COLO829 (cell line): ENCODE data around the gene XPNPEP1.

ENCODE experiments used
- DNase-seq: peaks from one replicate; pipeline ENCODE4 v3.0.0; 2012; ENCODE audit warnings: low spot score

Gene XPNPEP1

GRCh38 chr10:109922976-109923921 is at the start of gene XPNPEP1:
Gene XPNPEP1 (minus strand): TSS chr10:109923511. CDS start chr10:109923433, 78 bp downstream.
- peak; percentile 53 for DNase-seq

DNA sequence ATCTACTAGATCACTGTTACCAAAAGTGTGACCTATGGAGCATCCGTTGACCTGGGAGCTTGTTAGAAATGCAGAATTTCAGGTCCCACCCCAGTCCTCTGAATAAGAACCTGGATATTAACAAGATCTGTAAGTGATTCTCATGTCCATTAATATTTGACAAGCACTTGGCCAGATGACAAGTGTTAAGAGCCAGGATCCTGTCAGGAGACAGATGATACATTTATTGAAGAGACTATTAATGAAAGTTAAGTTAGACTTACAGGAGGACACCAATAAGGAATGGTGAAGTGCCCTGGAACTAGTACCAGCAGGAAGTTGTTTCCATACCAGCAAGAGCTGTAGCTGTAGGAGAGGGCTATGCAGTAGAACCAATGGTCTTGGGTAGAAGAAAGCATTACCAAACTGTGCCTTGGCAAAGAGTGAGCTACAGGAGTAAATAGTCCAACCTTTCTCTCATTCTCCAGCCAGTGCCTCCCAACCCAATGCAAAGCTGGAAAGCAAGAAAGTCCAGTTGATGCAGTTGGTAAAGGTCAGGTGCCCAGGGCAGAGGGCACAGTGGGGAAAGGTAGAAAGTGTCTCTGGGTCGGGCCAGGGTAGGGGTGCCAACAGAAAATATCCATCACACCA is 49.2 kb upstream of the XPNPEP1 start:
- no peak for DNase-seq

GRCh38 chr10:109971634-109972033 is 48.3 kb upstream of the XPNPEP1 start:
- no peak for DNase-seq

GRCh38 chr10:109969760-109970346 is 46.5 kb upstream of the XPNPEP1 start:
- no peak for DNase-seq

- no peak for DNase-seq
These were observed 45.8 kb upstream of the XPNPEP1 start for GRCh38 chr10:109968953-109969759.

- DNase-seq: no peak
These were observed 44.4 kb upstream of the XPNPEP1 start for GRCh38 chr10:109967739-109968088.

DNA sequence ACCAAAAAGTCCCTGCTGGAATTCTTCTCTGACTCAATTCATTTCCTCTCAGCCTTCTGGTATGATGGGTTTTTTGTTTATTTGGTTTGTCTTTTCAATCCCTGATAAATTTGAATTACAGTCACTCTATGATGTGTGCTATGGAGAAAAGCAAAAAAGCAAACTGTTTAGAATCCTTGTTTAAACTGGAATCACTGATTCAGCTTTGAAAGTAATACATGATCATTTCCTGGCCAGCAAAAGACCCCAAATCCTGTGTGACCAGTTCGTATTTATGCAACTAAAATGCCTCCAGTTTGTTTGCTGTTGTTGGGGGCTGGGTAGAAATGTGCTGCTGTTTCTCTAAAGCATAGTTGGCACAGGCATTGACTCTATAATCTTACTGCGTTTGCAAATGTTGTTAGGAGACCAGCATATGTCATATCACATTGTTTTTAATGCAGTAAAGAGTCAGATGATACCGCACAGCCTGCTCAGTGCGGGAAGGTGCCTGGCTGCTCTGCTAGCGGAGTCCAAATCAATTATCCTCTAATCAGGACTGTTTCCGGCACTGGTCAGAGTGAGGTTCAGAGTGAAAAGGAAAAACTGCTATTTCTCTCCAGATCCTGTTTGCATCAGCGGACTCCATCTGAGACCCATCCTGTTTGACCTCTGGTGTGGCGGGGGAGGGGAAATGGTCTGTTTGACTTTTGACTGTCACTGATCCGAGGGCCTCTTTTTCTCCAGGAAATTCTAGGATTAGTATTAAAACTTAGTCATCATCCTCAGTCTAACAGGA is 43.8 kb upstream of the XPNPEP1 start:
- DNase-seq: no peak

DNA sequence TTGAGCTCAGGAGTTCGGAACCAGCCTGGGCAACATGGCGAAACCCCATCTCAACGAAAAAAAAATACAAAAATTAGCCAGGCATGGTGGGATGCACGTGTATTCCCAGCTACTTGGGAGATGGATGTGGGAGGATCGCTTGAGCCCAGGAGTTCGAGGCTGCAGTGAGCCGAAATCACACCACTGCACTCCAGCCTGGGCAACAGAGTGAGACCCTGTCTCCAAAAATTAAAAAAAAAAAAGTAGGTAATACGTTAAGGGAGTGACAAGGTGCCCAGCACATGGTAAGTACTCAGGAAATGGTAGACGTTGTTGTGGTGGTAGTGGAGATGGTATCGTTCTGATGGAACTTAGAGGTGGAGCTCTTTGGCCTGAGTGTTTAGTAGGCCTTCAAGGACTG is 41.0 kb upstream of the XPNPEP1 start:
- no peak for DNase-seq

GRCh38 chr10:109963439-109963838 is 40.1 kb upstream of the XPNPEP1 start:
- no peak for DNase-seq

DNA sequence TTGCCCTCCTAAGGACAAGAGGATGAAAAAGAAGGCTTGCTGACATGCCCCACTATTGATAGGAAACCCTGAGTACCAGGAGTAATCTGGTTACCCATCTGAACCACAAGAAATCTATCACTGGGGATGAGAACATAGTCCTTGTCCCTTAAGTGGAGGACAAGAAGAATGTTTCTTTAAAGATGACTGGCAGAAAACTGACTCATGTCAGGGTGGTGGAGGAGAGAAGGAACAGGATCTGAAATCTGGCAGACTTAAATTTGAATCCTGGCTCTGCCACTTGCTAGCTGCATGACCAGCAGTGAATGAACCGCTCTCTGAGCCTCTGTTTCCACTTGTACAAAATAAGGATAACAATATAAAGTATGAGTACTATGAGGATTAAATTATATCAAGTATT is 38.9 kb upstream of the XPNPEP1 start:
- no peak for DNase-seq

- DNase-seq: no peak
These were observed 38.1 kb upstream of the XPNPEP1 start for GRCh38 chr10:109961174-109962001.

DNA sequence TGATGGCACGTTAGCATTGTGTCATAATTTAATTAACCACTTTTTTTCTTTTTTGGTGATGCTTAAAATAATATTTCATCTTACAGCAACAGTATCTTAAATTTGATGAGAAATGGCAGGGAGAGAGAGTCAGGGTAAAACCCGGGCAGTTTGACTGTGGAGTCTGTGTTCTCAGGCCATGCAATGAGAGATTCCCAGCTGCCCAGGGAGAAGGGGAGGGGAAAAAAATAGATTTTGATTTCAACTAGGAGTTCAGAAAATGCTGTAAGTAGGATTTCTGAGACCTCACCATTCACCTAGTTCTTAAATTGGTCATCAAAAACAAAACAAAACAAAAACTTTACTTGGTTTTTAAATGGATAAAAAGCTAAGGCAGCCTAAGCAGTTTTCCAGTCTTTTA is 37.4 kb upstream of the XPNPEP1 start:
- DNase-seq: no peak

- no peak for DNase-seq
These were observed 36.2 kb upstream of the XPNPEP1 start for GRCh38 chr10:109959259-109960145.

DNA sequence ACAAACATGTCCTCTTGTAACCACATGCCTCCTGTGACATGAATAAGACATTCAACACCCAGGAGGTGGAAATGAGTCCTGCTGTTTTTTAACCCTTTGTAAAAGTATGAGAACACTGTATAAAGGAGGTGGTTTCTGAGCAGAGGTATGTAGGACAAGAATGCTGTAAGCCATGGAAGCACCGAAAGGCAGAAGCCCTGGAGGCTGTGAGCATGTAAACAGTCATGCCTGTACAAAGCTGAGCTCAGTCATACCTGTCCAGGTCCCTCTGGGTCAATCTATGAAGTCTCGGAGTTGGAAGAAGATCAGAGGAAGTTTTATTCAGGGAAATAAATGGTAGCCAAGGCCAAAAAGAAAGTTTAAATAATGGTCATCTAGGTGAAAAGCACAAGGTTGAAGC is 34.7 kb upstream of the XPNPEP1 start:
- no peak for DNase-seq

GRCh38 chr10:109957092-109957797 is 33.9 kb upstream of the XPNPEP1 start:
- DNase-seq: no peak

DNA sequence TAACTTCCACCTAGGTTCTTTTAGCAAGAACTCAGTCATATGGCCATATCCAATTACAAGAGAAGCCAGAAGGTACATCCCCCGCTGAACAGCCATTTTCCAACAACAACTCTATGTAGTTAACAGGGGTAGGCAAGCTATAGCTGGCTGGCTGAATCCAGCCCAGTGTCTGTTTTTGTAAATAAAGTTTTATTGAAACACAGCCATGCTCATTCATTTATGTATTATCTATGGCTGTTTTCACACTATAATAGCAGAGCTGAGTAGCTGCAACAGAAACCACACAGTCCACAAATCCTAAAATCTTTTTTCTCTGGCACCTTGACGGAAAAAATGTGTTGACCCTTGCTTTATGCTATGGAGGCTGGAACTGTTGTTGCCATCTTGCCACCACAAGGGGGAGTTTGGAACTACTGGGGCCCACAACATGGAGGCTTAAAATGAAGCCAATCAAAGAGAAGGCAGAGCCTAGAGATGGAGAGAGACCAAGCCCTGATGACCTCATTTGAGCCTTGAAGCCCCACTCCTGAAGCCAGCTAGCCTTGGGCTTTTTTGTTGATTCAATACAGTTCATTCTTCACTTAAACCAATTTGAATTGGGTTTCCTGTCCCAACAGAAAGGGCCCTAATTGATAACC is 33.3 kb upstream of the XPNPEP1 start:
- peak; percentile 58 for DNase-seq

DNA sequence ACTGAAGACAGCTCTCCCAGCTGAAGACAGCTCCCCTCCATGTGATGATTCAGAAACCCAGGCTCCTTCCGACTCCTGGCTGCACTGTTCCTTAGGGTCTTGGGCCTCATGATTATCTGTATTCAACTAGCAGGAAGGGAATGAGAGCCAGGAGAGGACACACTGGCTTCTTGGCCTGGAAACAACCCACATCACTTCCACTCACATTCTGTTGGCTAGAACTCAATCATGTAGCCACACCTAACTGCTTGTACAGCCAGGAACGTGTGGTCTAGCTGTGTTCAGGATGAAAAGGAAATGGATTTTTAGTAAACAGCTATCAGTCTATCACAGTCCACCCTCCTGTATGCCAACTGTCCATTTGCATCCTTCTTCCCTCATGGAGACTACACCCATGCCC is 30.5 kb upstream of the XPNPEP1 start:
- no peak for DNase-seq

DNA sequence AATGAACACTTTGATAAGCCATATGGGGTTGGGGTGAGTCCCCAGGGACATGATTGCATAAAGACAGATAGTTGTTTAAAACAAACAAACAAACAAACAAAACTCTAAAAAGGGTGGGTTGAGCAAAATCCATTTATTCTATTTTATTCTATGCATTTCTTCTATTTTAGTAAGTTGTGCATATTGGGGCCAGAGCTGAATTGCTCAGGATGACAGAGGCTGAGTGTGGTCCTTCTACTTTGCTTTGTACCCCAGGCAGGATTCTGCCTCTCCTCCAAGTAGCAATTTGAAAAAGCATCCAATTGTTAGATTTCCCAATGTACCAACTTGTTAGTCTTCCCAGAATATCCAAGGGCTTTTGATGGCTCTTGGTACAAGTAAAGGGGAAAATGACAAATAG is 29.2 kb upstream of the XPNPEP1 start:
- DNase-seq: no peak
